Measurements from ENCODE around the gene BCKDHA. TPM values are rescaled to one million over a fixed set of nuclear protein-coding genes. Genes with fewer than 3 reads are reported as not detected.

Gene BCKDHA
- polyA plus RNA-seq, 1 donor from 2014 or later = 51.9 TPM

- no peaks in the 10 kb centered on the region for H3K27me3 ChIP-seq (ENCODE audit: insufficient read depth, low read depth, low read length)
- no peak overlapping the region for H3K27ac ChIP-seq (ENCODE audit: low read length)
- H2AFZ ChIP-seq (ENCODE audit: low read depth, low read length) = no peak overlapping the region
- H3K4me3 ChIP-seq (ENCODE audit: low read length) = no peak overlapping the region
- H3K9me3 ChIP-seq (ENCODE audit: low read length) = no peaks in the 10 kb centered on the region
- no peaks in the 10 kb centered on the region for H4K20me1 ChIP-seq (ENCODE audit: insufficient read depth)
- no peaks in the 10 kb centered on the region for H3F3A ChIP-seq (ENCODE audit: insufficient read depth, low read length, poor library complexity, severe bottlenecking)
- H3K4me2 ChIP-seq (ENCODE audit: low read length) = no peak overlapping the region
- no peak overlapping the region for H3K9ac ChIP-seq (ENCODE audit: low read length)
- no peaks in the 10 kb centered on the region for H3K9me2 ChIP-seq (ENCODE audit: insufficient read depth, low read length)
- H3K79me2 ChIP-seq (replicated peaks; ENCODE audit: insufficient read depth, low read length) = no peaks in the 10 kb centered on the region
- TF ChIP-seq EZH2 (IDR thresholded peaks at IDR 0.05; ENCODE audit: borderline replicate concordance, insufficient read depth, low read length, poor library complexity, severe bottlenecking) (no peak), TAF1 (IDR thresholded peaks at IDR 0.05; ENCODE audit: low read depth) (no peak), SMC3 (conservative IDR thresholded peaks at IDR 0.05; ENCODE audit: poor library complexity) (no peak), MXI1 (conservative IDR thresholded peaks at IDR 0.05; ENCODE audit: poor library complexity, severe bottlenecking) (no peak), EP300 (conservative IDR thresholded peaks at IDR 0.05; ENCODE audit: poor library complexity, severe bottlenecking) (no peak), POLR2AphosphoS5 (IDR thresholded peaks at IDR 0.05) (no peak), CTCF (IDR thresholded peaks at IDR 0.05; ENCODE audit: poor library complexity, severe bottlenecking) (no peak), REST (IDR thresholded peaks at IDR 0.05; ENCODE audit: borderline replicate concordance) (no peak), RAD21 (conservative IDR thresholded peaks at IDR 0.05) (no peak)
- H3K36me3 ChIP-seq (ENCODE audit: insufficient read depth, low read length) = peaks cover 3% of the 10 kb centered on the region
These were observed 17.5 kb downstream of the BCKDHA start for GRCh38 chr19:41415154-41415571.

- H4K20me1 ChIP-seq (ENCODE audit: insufficient read depth) = no peaks in the 10 kb centered on the region
- no peaks in the 10 kb centered on the region for H3K27me3 ChIP-seq (ENCODE audit: insufficient read depth, low read depth, low read length)
- H3K27ac ChIP-seq (ENCODE audit: low read length) = no peak overlapping the region
- no peaks in the 10 kb centered on the region for H3K79me2 ChIP-seq (replicated peaks; ENCODE audit: insufficient read depth, low read length)
- no peaks in the 10 kb centered on the region for H3K9me3 ChIP-seq (ENCODE audit: low read length)
- no peak for TF ChIP-seq RAD21 (conservative IDR thresholded peaks at IDR 0.05)
- H3K4me3 ChIP-seq (ENCODE audit: low read length) = no peak overlapping the region
- H2AFZ ChIP-seq (ENCODE audit: low read depth, low read length) = no peak overlapping the region
- H3K36me3 ChIP-seq (ENCODE audit: insufficient read depth, low read length) = peaks cover 3% of the 10 kb centered on the region
- no peak overlapping the region for H3K9ac ChIP-seq (ENCODE audit: low read length)
- H3K9me2 ChIP-seq (ENCODE audit: insufficient read depth, low read length) = no peaks in the 10 kb centered on the region
- H3K4me2 ChIP-seq (ENCODE audit: low read length) = no peak overlapping the region
- no peaks in the 10 kb centered on the region for H3F3A ChIP-seq (ENCODE audit: insufficient read depth, low read length, poor library complexity, severe bottlenecking)
These were observed 18.6 kb downstream of the BCKDHA start for GRCh38 chr19:41416194-41416674.

Data from neural cell (in vitro differentiated cells).